Cardiac fibroblast (primary cell): Measurements from ENCODE around the gene CDX2.

Source experiments
- DNase-seq, 2 donors: peaks; one replicate each; pipeline versions ENCODE4 v3.0.0 to v3.0.0-alpha.2; 2010; ENCODE audit warnings: low read depth in 2 of 2
- H3K4me3 ChIP-seq, 2 donors: replicated peaks in 1 of 2; 1 replicate in 1 of 2; 2 replicates in 1 of 2; pipeline ENCODE4 v1.5.1; 2011; ENCODE audit warnings: low read depth in 2 of 2, low read length in 2 of 2, mild to moderate bottlenecking in 2 of 2, moderate library complexity in 1 of 2
- CTCF ChIP-seq: IDR thresholded peaks from one replicate; pipeline ENCODE4 v1.5.1; 2011; ENCODE audit warnings: low read depth, mild to moderate bottlenecking, low read length, inconsistent platforms

Gene CDX2

GRCh38 chr13:27973961-27974662, 5.0 kb upstream of the CDX2 start:
- H3K4me3 ChIP-seq, result no peak overlapping the region
- TF ChIP-seq CTCF, result no peak
- DNase-seq, result no peak

GRCh38 chr13:27973291-27973690, 4.2 kb upstream of the CDX2 start:
- TF ChIP-seq CTCF, result no peak
- no peak overlapping the region for H3K4me3 ChIP-seq
- no peak for DNase-seq

GRCh38 chr13:27972478-27972820, 3.3 kb upstream of the CDX2 start:
- DNase-seq, result no peak
- no peak for TF ChIP-seq CTCF
- H3K4me3 ChIP-seq, result no peak overlapping the region

- no peak for TF ChIP-seq CTCF
- H3K4me3 ChIP-seq, result no peak overlapping the region
- no peak for DNase-seq
Observed at GRCh38 chr13:27971776-27972477, 2.8 kb upstream of the CDX2 start.

DNA sequence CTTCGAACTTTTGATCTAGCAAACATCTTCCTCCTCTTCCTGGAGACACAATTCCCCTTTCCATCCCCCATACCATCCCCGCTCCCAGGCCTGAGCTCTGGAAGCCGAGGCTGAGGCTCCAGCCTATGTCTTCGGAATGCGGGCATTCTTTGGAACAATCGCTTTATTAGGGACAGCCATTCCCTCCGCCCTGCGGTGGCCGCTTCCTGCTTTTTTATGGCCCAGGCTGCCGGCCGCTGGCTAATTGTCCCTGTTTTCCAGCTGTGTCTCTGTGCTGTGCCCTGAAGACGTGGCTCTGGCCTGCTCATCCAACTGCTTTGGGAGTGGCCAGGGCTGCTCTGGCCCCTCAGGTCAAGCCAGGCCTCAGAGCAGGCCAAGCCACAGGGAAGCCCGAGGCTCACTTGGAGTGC, 2.1 kb upstream of the CDX2 start:
- TF ChIP-seq CTCF, result no peak
- no peak overlapping the region for H3K4me3 ChIP-seq
- no peak for DNase-seq

- TF ChIP-seq CTCF, result no peak
- no peak for DNase-seq
- no peak overlapping the region for H3K4me3 ChIP-seq
Observed at GRCh38 chr13:27970382-27971235, 1.5 kb upstream of the CDX2 start.
